GM19452 (cell line): Measurements from ENCODE around the gene OR6P1.

Experiments used
- ATAC-seq: cut with Tn5 transposase; IDR thresholded peaks from one replicate; pipeline ENCODE4 v1.9.1; 2021; ENCODE audit not compliant: unreplicated experiment

Gene OR6P1

GRCh38 chr1:158570480-158570879 lies at the start of gene OR6P1:
Gene OR6P1, minus strand, starts transcription at chr1:158570580. Its CDS starts 6,976 bp downstream, at chr1:158563604.
- ATAC-seq = no peak

- ATAC-seq = no peak
Observed at GRCh38 chr1:158613764-158614163, 43.4 kb upstream of the OR6P1 start.

- ATAC-seq = no peak
Observed at GRCh38 chr1:158611916-158612315, 41.5 kb upstream of the OR6P1 start.

GRCh38 chr1:158607296-158607695 lies 36.9 kb upstream of the OR6P1 start:
- no peak for ATAC-seq

- no peak for ATAC-seq
Observed at GRCh38 chr1:158604968-158605367, 34.6 kb upstream of the OR6P1 start, which contains the start of gene OR10Z1. Gene OR10Z1, plus strand, starts transcription at chr1:158605268. Its CDS starts 1,171 bp downstream, at chr1:158606439.

GRCh38 chr1:158600735-158601134 lies 30.4 kb upstream of the OR6P1 start:
- no peak for ATAC-seq

GRCh38 chr1:158586942-158587341 lies 16.6 kb upstream of the OR6P1 start:
- ATAC-seq = no peak

- ATAC-seq = no peak
Observed at GRCh38 chr1:158583962-158584361, 13.6 kb upstream of the OR6P1 start.

GRCh38 chr1:158579733-158580132 lies 9.4 kb upstream of the OR6P1 start, which contains the start of gene OR10X1:
Gene OR10X1, minus strand, starts transcription at chr1:158579899. Its CDS starts 0 bp downstream, at chr1:158579899.
- no peak for ATAC-seq

- no peak for ATAC-seq
Observed at GRCh38 chr1:158577561-158577960, 7.2 kb upstream of the OR6P1 start.

GRCh38 chr1:158572226-158572625 lies 1.8 kb upstream of the OR6P1 start:
- ATAC-seq = no peak

GRCh38 chr1:158564608-158565007 lies 5.8 kb downstream of the OR6P1 start:
- ATAC-seq = no peak

- ATAC-seq = no peak
Observed at GRCh38 chr1:158563853-158564252, 6.5 kb downstream of the OR6P1 start.

- ATAC-seq = no peak
Observed at GRCh38 chr1:158559696-158560095, 10.7 kb downstream of the OR6P1 start.

- no peak for ATAC-seq
Observed at GRCh38 chr1:158554352-158554751, 16.0 kb downstream of the OR6P1 start, which contains the start of gene OR6Y1. Gene OR6Y1, minus strand, starts transcription at chr1:158554405. Its CDS starts 6,300 bp downstream, at chr1:158548105.

GRCh38 chr1:158552296-158552695 lies 18.1 kb downstream of the OR6P1 start:
- no peak for ATAC-seq

- ATAC-seq = no peak
Observed at GRCh38 chr1:158547533-158547932, 22.8 kb downstream of the OR6P1 start.

GRCh38 chr1:158537609-158538008 lies 32.8 kb downstream of the OR6P1 start:
- ATAC-seq = no peak

- no peak for ATAC-seq
Observed at GRCh38 chr1:158534496-158534895, 35.9 kb downstream of the OR6P1 start.

GRCh38 chr1:158527190-158527815 lies 43.1 kb downstream of the OR6P1 start:
- ATAC-seq = no peak

- no peak for ATAC-seq
Observed at GRCh38 chr1:158521666-158522058, 48.7 kb downstream of the OR6P1 start.

- ATAC-seq = no peak
Observed at GRCh38 chr1:158520955-158521665, 49.3 kb downstream of the OR6P1 start.
